Stimulated activated CD4-positive, alpha-beta T cell treated with anti-CD3 and anti-CD28 coated beads, TNF-alpha, amount 100 ng/mL, for 4 hours (primary cell): ENCODE results near the gene ATP2B2.
"Not testable (repeated sequence)": the region's sequence is repeated elsewhere in the genome, so short reads cannot be mapped to it uniquely, and the experiment has no call there.

Experiments used
- DNase-seq, 3 experiments: peaks; one replicate each; pipeline ENCODE4 v3.0.0-alpha.2; 2020; ENCODE audit warnings: low read depth in 3 of 3

Gene ATP2B2

DNA sequence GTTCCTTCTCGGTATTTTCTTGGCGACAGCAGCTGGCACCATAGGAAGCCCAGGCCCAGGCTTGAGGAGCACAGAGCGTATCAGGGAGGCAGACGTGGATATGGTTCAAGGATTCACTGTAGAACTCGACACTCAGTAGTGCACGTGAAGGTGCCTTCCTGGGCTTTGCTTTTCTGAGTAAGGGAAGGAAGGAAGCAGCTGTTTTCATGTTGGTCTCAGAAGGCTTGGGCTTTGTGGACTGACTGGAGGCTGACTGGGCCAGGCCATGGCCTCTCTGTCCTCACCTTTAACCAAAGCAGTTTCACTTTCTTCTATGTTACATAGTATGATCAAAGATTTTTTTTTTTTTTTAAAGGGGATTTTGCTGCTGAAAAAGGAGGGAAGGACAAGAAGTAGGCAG, 205.7 kb downstream of the ATP2B2 start:
- DNase-seq: no peak

DNA sequence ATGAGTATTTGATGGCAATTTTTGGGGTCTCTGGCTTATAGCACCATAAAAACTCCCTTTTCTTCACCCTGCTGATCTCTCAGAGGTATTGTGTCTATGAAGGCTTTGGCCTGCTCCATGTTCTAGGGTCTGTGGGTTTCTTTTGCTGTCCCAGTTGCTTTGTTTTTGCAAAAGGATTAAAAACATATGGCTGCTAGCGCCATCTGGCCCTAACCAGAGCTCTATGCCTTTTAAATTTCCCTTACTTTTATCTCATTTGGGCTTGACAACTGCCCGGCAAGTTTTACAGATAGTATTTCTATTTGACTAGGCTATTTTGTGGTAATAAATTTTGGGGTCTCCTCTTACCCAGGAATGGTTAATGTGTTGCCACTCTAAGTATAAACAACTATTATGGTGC, 206.2 kb downstream of the ATP2B2 start:
- no peak for DNase-seq

DNA sequence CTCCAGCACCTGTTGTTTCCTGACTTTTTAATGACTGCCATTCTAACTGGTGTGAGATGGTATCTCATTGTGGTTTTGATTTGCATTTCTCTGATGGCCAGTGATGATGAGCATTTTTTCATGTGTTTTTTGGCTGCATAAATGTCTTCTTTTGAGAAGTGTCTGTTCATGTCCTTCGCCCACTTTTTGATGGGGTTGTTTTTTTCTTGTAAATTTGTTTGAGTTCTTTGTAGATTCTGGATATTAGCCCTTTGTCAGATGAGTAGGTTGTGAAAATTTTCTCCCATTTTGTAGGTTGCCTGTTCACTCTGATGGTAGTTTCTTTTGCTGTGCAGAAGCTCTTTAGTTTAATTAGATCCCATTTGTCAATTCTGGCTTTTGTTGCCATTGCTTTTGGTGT, 207.3 kb downstream of the ATP2B2 start:
- DNase-seq: not testable (repeated sequence)

DNA sequence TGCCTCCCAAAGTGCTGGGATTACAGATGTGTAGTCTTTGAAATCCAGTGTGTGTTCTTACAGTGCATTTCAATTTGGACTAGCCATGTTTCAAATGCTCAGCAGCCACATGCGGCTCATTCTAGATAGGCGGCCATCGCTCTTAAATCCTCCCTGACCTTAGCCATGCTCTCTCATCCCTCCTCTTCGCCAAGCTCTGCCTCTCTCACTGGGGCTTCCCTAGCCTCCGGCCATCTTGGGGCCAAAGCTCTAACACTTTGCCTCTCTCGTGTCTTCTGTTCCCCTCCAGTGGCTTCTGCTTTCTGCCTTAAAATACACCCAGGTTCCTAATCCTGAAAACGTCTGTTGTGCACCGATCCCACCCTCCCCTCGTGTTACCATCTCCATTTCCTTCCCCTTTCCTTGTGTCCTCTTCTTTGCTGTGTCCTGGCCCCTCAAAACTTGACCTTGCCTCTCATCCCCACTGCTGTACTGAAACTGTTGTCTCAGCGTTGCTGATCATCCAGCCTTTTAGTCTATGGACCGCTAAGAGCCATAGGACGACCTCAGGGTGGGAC, 211.3 kb downstream of the ATP2B2 start:
- no peak for DNase-seq

DNA sequence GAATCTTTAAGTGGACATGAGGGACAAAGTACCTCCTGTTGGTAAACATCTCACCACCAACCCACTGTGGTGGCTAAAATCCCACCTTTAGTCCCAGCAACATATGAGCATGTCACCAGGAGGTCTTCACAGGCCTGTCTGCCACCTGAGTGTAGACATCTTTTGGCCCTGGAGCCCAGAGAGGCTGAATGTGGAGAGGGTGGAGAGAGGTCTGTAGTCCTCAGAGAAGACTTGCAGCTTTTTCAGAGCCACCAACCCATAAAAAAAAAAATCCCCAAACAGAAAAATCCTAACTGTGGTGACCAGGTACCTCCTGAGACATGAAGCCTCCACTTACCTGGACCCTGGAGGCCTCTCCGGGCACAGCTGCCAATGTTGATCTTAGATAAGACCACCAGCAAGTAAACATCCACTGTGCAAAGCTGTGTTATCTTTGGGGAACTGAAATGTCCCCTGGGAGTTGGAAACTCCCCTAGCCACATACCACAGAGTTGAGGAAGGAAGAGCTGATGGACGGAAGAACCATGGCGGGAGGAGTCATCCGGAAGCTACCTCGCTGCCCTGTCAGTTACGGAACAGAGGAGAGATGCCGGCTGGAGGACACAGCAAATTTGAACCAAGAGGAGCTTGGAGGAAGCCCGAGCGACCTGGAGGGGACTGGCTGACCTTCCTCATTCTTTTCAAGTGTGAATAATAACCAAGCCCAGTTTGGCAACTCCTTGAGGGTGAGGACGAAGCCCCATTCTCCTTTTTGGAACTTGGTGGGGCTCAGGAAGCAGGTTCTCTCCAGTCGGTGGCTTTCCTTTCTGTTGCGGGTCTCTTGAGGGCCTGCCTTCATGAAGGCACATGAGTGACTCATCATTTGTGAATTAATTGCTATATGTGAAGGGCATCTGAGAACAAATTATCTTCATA, 212.6 kb downstream of the ATP2B2 start, which contains the start of gene GHRL:
Gene GHRL (minus strand): TSS at position 443 of the 915 bp plus-strand sequence. CDS start 2,767 bp downstream, outside the sequence.
- DNase-seq: no peak

DNA sequence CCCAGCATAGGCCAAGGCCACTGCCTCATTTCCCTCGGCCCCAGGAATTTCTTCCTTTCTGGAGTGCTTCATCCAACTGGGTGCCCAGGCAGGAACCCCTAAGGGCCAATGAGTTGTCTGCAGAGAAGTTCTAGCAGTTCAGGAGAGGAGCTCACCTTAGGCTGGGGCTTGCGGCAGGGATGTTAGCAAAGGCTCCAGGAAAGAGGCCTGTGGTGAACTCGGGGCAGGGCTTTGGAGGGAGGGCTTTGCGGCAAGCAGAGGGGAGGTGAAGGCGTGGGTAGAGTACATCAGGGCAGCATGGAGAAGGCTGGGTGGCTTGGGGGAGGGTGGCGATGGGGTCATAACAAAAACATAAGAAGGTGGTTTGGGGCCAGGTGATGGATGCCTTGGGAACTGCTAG, 213.7 kb downstream of the ATP2B2 start:
- DNase-seq: no peak

- no peak for DNase-seq
These were observed 214.8 kb downstream of the ATP2B2 start for GRCh38 chr3:10290481-10291176.

DNA sequence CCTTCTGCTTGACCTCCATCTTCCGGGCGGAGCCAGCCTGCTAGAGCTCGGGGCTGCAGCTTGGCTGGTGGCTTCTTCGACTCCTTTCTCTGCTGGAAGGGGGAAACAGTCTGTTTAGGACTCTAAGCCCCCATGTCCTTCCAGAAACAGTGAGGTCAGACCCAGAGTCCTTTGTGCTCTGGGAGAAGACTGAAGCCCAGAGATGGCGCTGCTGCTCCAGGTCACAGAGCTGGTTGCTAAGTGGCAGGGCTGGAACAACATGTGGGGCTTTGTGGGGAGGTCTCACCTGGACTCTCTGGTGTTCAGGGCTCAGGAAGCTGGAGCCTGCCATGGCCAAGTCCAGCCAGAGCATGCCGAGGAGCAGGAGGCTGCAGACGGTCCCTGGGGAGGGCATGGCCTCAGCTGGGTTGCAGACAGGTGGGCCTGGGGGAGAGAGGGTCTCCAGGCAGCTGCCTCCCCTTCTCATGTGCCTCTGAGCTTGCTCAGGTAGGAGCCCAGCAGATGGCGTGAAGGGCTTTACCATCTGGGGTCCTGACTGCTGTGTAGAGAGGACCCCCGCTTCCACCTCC, 215.5 kb downstream of the ATP2B2 start:
- DNase-seq: no peak

- DNase-seq: no peak
These were observed 216.3 kb downstream of the ATP2B2 start for GRCh38 chr3:10289077-10289476.

GRCh38 chr3:10288575-10288960, 216.8 kb downstream of the ATP2B2 start:
- DNase-seq: no peak

DNA sequence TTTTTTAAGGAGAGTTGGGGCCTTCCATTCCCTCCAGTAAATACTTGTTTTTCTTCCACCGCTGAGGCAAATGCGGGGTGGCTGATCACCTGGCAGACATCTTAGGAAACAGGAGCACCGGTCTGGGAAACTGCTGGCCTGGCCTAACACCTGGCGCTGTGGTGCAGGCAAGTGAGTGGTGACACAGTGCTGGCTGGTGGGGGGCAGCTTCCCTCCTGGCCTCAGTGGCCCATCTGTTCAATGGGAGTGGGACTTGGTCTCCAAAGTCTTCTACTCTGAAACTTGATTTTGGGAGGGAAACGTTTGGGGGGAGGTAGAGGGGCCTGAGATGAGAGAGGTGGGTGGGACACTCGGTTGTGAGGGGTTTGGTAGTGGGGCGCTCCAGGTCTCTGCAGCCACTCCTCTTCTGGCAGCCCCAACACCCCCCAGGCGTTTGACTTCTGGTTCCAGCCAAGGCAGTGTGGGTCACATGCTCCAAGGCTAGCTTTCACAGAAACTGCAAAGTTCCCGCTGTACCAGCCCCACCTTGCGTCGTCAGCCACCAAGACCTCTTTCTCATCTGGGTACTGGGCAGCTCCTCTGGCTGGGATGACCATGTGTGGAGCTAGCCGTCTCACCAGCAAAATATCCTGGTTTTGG, 217.3 kb downstream of the ATP2B2 start:
- no peak for DNase-seq

DNA sequence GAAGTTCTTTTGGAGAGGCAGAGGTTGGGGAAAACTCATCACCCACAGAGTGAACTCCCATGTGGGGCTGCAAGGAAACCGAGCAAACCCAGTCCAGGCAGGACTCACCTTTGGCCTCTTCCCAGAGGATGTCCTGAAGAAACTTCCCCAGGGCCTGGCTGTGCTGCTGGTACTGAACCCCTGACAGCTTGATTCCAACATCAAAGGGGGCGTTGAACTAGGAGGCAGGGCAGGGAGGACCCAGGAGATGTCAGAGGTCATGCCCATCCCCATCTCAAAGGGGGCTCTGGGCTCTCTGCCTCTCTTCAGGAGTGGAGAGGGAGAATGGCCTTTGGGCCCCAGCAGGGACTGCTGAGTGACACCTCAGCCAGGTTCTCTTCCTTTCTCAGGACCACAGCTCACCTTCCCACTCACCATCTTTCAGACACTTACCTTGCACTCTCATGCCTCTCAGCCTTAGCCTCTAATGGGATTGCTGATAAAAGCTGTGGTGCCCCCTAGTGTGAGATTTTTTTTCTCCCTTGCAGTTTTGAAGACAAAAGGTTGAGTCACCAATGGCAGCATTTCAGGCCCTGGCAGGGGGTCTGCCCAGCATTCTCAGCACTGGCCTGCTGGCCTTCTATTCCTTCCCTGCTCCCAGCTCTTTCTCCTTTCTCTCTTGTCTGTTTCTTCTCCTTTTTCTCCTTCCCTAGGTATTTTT, 218.6 kb downstream of the ATP2B2 start:
- no peak for DNase-seq

DNA sequence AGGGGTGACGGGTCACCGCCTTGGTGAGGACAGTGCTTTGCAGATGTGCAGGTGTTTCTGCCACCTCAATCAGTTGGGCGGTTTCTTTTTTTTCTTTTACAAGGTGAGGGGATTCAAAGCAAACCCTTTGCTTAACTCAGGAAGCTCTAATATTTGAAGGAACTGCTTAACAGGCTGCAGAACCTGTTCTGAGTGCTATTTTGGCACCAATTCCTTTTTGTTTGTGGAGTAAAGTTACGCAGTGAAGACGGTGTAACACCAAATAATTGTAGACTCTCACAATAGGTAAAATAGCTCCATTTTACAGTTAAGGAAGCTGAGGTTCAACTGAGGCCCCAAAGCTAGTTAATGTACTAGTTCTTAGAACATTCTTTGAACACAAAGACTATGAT, 219.3 kb downstream of the ATP2B2 start:
- no peak for DNase-seq

DNA sequence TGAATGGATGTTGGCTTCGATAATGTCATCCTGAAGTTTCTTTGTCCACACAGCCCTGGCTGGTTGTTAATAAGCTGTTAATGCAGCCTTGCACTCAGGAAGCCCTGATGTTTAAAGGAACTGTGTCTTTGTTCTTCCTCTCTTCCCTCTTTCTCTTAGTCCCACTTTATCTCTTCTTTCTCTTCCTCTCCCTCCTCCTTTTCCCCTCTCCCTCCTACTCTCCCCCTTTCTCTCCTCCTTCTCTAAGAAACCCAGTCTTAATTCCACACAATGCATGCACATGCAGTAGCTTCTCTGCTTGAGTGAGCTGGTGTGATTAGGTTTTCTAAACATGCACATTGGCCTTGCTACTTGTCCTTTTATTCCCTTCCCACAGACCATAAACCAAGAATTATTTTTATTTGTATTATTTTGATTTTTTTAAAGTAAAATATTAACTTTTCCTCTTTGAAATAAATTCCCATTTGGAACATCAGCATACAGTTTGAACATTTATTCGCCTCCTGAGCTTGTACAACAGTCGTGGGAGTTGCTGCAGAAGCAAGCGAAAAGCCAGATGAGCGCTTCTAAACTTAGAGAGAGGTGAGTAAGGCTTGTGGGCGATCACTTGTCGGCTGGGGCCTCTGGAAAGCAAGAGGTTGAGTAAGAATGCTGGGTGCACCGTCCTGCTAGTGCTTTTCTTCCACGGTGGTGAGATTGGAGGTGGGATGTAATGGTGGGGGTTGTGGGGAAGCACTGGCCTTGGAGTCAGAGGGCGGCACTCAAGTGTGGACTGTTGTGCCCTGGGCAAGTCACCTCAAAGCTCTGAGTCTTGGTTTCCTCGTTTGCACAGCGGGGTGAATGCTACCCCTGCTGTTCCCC, 219.9 kb downstream of the ATP2B2 start:
- DNase-seq: no peak

DNA sequence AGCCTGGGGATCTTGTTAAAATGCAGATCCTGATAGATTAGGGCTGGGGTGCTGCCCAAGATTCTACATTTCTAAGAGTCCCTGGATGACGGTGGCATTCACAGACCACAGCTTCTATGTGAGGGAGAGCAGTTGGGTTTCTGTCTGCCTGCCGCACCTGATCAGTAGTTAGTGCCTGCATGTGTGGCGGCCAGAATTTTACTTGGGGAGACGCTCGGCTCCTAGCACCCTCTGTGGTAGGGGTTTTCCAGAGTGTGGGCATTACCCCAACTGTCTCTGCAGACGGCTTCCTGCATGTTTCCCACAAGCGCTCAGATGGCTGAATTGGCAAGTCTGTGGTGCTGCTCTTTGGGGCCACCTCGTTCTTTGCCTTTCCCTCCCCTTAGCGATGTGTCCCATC, 220.9 kb downstream of the ATP2B2 start:
- DNase-seq: peak in 2 of 3 experiments; percentile 4 to 28

DNA sequence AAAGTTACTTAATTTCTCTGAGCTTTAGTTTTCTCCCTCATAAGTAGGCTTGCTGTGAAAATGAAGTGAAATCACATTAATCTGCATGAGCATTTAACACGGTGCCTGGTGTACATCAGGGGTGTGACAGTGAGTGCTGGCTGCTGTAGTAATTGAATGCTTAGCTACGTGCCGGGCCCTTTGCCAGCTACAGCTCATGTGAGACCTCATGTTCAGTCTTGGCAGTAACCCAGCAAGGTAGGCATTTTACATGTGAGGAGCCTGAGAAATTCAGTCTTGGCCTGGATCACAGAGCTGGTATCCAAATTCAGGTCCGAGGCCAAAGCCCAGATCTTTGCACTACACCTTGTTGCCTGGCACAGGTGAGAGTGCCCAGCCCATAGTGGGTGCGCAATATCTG, 221.7 kb downstream of the ATP2B2 start:
- DNase-seq: no peak

DNA sequence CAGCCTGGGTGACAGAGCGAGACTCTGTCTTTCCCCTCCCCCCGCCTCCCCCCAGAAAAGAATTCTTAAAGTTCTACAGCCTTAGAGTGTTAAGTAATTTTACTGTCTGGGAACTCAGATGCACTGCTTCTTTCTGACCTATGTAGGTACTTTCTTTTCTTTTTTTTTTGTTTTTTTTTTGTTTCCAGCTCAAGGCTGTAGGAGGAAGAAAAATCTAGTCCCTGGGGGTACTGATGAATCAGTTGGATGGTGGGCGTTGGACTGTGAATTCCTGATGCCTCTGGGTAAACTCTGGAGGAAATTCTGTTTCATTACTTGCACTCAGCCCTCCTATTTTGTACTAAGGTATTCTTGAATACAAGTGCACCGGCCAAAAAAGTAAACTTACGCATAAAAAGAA, 223.4 kb downstream of the ATP2B2 start:
- no peak for DNase-seq

- DNase-seq: no peak
These were observed 224.8 kb downstream of the ATP2B2 start for GRCh38 chr3:10280571-10280970.

- DNase-seq: no peak
These were observed 225.2 kb downstream of the ATP2B2 start for GRCh38 chr3:10280177-10280529.
